Astrocyte (in vitro differentiated cells and primary cell): ENCODE measurements around the gene SUGT1. TPM values are rescaled to one million over a fixed set of nuclear protein-coding genes. Genes with fewer than 3 reads are reported as not detected.
"Not testable (repeated sequence)": the region's sequence is repeated elsewhere in the genome, so short reads cannot be mapped to it uniquely, and the experiment has no call there.

ENCODE experiments used
- DNase-seq: peaks from one replicate; pipeline ENCODE4 v3.0.0-alpha.2; 2010; ENCODE audit warnings: low read depth
- FAIRE-seq: peaks from 2 replicates; lab custom pipeline; 2011; peaks lifted over from hg19 to GRCh38; lab: Jason Lieb, UNC
- H2AFZ ChIP-seq: 2 replicates; pipeline ENCODE4 v1.6.0; 2012; ENCODE audit warnings: low read depth, low read length, inconsistent platforms
- H3K27ac ChIP-seq: 2 replicates; pipeline ENCODE4 v1.5.1; 2011; ENCODE audit warnings: low read depth, low read length, inconsistent platforms
- H3K27me3 ChIP-seq: 2 replicates; pipeline ENCODE4 v1.6.0; 2011; ENCODE audit warnings: low read length, inconsistent platforms; ENCODE audit not compliant: insufficient read depth
- H3K36me3 ChIP-seq: 2 replicates; pipeline ENCODE4 v1.5.1; 2011; ENCODE audit warnings: low read length, inconsistent platforms; ENCODE audit not compliant: insufficient read depth
- H3K4me1 ChIP-seq: 2 replicates; pipeline ENCODE4 v1.5.1; 2011; ENCODE audit warnings: low read length, inconsistent platforms; ENCODE audit not compliant: insufficient read depth
- H3K4me2 ChIP-seq: 2 replicates; pipeline ENCODE4 v1.6.0; 2012; ENCODE audit warnings: low read length, inconsistent platforms
- H3K4me3 ChIP-seq: 2 replicates; pipeline ENCODE4 v1.5.1; 2011; ENCODE audit warnings: low read depth, mild to moderate bottlenecking, low read length, inconsistent platforms; ENCODE audit not compliant: insufficient read depth
- H3K79me2 ChIP-seq: 2 replicates; pipeline ENCODE4 v1.6.0; 2012; ENCODE audit warnings: mild to moderate bottlenecking, low read length, inconsistent platforms; ENCODE audit not compliant: insufficient read depth
- H3K9ac ChIP-seq: 2 replicates; pipeline ENCODE4 v1.6.0; 2012; ENCODE audit warnings: mild to moderate bottlenecking, low read length, inconsistent platforms
- H3K9me3 ChIP-seq: 2 replicates; pipeline ENCODE4 v1.5.1; 2012; ENCODE audit warnings: low read depth, mild to moderate bottlenecking, low read length, inconsistent platforms; ENCODE audit not compliant: insufficient read depth
- H4K20me1 ChIP-seq: 2 replicates; pipeline ENCODE4 v1.6.0; 2012; ENCODE audit warnings: low read length, inconsistent platforms; ENCODE audit not compliant: insufficient read depth
- H3K27ac Mint-ChIP-seq: one replicate; pipeline ENCODE4 v1.8.0; 2021; ENCODE audit warnings: mild to moderate bottlenecking, mixed read lengths; ENCODE audit not compliant: unreplicated experiment
- H3K27me3 Mint-ChIP-seq: one replicate; pipeline ENCODE4 v1.8.0; 2021; ENCODE audit warnings: low read depth, mixed read lengths; ENCODE audit not compliant: unreplicated experiment
- H3K36me3 Mint-ChIP-seq: one replicate; pipeline ENCODE4 v1.8.0; 2021; ENCODE audit warnings: low read depth, mixed read lengths; ENCODE audit not compliant: unreplicated experiment
- H3K4me1 Mint-ChIP-seq: one replicate; pipeline ENCODE4 v1.8.0; 2021; ENCODE audit warnings: low read depth, mixed read lengths; ENCODE audit not compliant: unreplicated experiment
- H3K4me3 Mint-ChIP-seq: one replicate; pipeline ENCODE4 v1.8.0; 2021; ENCODE audit warnings: mild to moderate bottlenecking, moderate library complexity, mixed read lengths; ENCODE audit not compliant: unreplicated experiment
- H3K9me3 Mint-ChIP-seq: one replicate; pipeline ENCODE4 v1.8.0; 2021; ENCODE audit warnings: mild to moderate bottlenecking, mixed read lengths; ENCODE audit not compliant: unreplicated experiment
- EZH2 ChIP-seq: IDR thresholded peaks from 2 replicates; pipeline ENCODE4 v1.6.1; 2012; ENCODE audit warnings: mild to moderate bottlenecking, low read length, inconsistent platforms; ENCODE audit not compliant: insufficient read depth
- total RNA-seq: library from RNA; stranded (reverse); gene quantifications from 2 replicates; pipeline ENCODE4 v1.2.1, GENCODE V29; 2021
- TF ChIP-seq, protein P1 (sequence below): IDR thresholded peaks from 2 replicates; pipeline ENCODE4 v1.5.1; 2011; ENCODE audit warnings: low read depth, mild to moderate bottlenecking, inconsistent platforms, low read length, moderate library complexity; ENCODE audit not compliant: insufficient read depth

Gene SUGT1
- total RNA-seq, 1 donor from 2014 or later: 87.3 TPM

DNA sequence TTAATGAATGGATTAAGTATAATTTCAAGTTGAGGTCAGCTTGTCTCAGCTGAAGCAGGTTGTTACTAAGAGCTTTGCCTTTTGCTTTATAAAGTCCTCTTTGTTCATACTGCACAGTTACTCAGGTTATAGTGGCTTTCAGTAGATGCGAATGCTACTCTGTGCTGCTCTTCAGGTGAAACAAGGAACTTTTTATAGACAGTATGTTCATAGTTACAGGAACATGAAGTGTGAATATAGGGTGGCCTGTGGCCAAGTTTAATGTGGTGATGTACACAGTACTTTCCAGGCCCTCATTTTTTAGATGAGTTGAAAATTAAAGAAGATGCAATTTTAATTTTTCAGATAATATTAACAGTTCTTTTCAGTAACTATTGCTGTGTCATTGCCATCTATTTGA is 20.8 kb downstream of the SUGT1 start:
- Histone ChIP-seq H3K4me1 (no peaks in the 10 kb centered on the region), H3K27ac (no peak overlapping the region), H3K27me3 (no peaks in the 10 kb centered on the region), H3K4me3 (no peak overlapping the region), H4K20me1 (peaks cover 45% of the 10 kb centered on the region), H3K79me2 (peaks cover 32% of the 10 kb centered on the region), H3K9ac (no peak overlapping the region), H2AFZ (no peak overlapping the region), H3K36me3 (peaks cover 16% of the 10 kb centered on the region), H3K4me2 (no peak overlapping the region), H3K9me3 (no peaks in the 10 kb centered on the region)
- TF ChIP-seq, protein P1, sequence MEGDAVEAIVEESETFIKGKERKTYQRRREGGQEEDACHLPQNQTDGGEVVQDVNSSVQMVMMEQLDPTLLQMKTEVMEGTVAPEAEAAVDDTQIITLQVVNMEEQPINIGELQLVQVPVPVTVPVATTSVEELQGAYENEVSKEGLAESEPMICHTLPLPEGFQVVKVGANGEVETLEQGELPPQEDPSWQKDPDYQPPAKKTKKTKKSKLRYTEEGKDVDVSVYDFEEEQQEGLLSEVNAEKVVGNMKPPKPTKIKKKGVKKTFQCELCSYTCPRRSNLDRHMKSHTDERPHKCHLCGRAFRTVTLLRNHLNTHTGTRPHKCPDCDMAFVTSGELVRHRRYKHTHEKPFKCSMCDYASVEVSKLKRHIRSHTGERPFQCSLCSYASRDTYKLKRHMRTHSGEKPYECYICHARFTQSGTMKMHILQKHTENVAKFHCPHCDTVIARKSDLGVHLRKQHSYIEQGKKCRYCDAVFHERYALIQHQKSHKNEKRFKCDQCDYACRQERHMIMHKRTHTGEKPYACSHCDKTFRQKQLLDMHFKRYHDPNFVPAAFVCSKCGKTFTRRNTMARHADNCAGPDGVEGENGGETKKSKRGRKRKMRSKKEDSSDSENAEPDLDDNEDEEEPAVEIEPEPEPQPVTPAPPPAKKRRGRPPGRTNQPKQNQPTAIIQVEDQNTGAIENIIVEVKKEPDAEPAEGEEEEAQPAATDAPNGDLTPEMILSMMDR: no peak
- TF ChIP-seq EZH2: no peak
- Mint-ChIP-seq H3K27ac (no peak overlapping the region), H3K4me3 (no peak overlapping the region), H3K27me3 (no peaks in the 10 kb centered on the region), H3K9me3 (no peaks in the 10 kb centered on the region), H3K36me3 (peaks cover 3% of the 10 kb centered on the region), H3K4me1 (no peaks in the 10 kb centered on the region)
- DNase-seq: no peak
- FAIRE-seq: no peak

DNA sequence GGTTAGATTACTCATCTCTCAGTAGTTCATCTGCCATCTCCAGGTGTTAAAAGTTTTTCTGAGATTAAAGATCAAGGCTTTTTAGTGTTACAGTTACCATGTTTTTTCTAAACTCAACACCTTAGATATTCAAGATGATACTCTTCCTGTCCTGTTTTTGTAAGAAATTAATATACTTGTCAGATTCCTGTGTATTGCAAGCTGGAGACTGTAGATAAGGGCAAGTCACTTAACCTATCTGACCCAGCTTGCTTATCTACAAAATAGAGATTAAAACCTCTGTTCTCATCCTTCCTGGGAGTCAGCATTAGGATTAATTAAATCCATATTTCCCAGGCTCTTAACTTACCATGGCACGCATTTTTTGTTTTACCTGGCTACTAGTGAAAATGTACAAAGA is 25.2 kb downstream of the SUGT1 start:
- peaks cover 38% of the 10 kb centered on the region for H3K79me2 ChIP-seq
- Mint-ChIP-seq H3K4me3 (no peak overlapping the region), H3K9me3 (no peaks in the 10 kb centered on the region), H3K27ac (no peak overlapping the region), H3K27me3 (no peaks in the 10 kb centered on the region), H3K36me3 (peaks cover 6% of the 10 kb centered on the region), H3K4me1 (no peaks in the 10 kb centered on the region)
- FAIRE-seq: no peak
- no peaks in the 10 kb centered on the region for H3K4me1 ChIP-seq
- H2AFZ ChIP-seq: no peak overlapping the region
- no peaks in the 10 kb centered on the region for H3K27me3 ChIP-seq
- no peak for DNase-seq
- no peak overlapping the region for H3K9ac ChIP-seq
- H3K36me3 ChIP-seq: peaks cover 37% of the 10 kb centered on the region
- H3K4me3 ChIP-seq: no peak overlapping the region
- TF ChIP-seq, protein P1: no peak
- no peak for TF ChIP-seq EZH2
- H3K4me2 ChIP-seq: no peak overlapping the region
- no peaks in the 10 kb centered on the region for H3K9me3 ChIP-seq
- peaks cover 33% of the 10 kb centered on the region for H4K20me1 ChIP-seq
- H3K27ac ChIP-seq: no peak overlapping the region

DNA sequence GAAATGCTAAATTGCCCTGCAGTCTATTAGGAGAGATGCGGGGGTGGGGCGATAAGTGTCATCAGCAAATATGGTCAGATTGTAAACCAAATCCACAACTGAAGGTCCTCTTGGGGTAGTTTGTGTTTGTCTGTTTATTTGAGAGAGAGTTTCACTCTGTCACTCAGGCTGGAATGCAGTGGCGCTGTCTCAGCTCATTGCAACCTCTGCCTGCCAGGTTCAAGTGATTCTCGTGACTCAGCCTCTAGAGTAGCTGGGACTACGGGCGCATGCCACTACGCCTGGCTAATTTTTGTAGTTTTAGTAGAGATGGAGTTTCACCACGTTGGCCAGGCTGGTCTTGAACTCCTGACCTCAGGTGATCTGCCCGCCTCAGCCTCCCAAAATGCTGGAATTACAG is 33.2 kb downstream of the SUGT1 start:
- not testable (repeated sequence) for H3K27me3 Mint-ChIP-seq, H3K9me3 Mint-ChIP-seq, DNase-seq, H3K4me1 ChIP-seq, H3K4me2 ChIP-seq, FAIRE-seq, H3K9me3 ChIP-seq, H3K9ac ChIP-seq, H3K79me2 ChIP-seq, H3K4me3 ChIP-seq, H2AFZ ChIP-seq, H3K4me3 Mint-ChIP-seq, H3K27me3 ChIP-seq, H4K20me1 ChIP-seq, H3K27ac ChIP-seq
- Mint-ChIP-seq H3K36me3 (peaks cover 15% of the 10 kb centered on the region), H3K4me1 (peaks cover 10% of the 10 kb centered on the region), H3K27ac (peak overlapping the region; percentile 89)
- peaks cover 31% of the 10 kb centered on the region for H3K36me3 ChIP-seq
